ENCODE results near the gene SLC26A11. TPM values are rescaled to one million over a fixed set of nuclear protein-coding genes. Genes with fewer than 3 reads are reported as not detected.

The SLC26A11 gene
- total RNA-seq, 4 donors from 2014 or later = 2.6 to 3.3 (median 3.1) TPM

GRCh38 chr17:80244871-80245509 lies 24.8 kb downstream of the SLC26A11 start:
- ATAC-seq = no peak

GRCh38 chr17:80245566-80246265 lies 25.5 kb downstream of the SLC26A11 start:
- no peak overlapping the region for H3K27ac ChIP-seq
- H3K27me3 ChIP-seq = no peaks in the 10 kb centered on the region
- ATAC-seq (no peak), DNase-seq (no peak)
- H3K36me3 ChIP-seq = peaks cover 0 to 19% of the 10 kb centered on the region in 2 donors
- no peak for TF ChIP-seq POLR2A (IDR thresholded peaks at IDR 0.05)
- no peak for TF ChIP-seq CTCF (IDR thresholded peaks at IDR 0.05 in 4 of 5, conservative IDR thresholded peaks at IDR 0.05 in 1 of 5)
- peaks cover 0 to 6% of the 10 kb centered on the region in 2 donors for H3K4me1 ChIP-seq
- H3K9me3 ChIP-seq = no peaks in the 10 kb centered on the region
- H3K4me3 ChIP-seq = no peak overlapping the region
- in situ Hi-C loops (cut with MboI; ENCODE audit: low sequenced_read_pairs in 4 of 4) (no loop called here), intact Hi-C loops (cut with DNase I; ENCODE audit: low total_unique reads) (no loop called here)

More at GRCh38 chr17:80244871-80245509, 24.8 kb downstream of the SLC26A11 start:
- intact Hi-C loops (cut with DNase I; ENCODE audit: low total_unique reads) = no loop called here
- TF ChIP-seq CTCF (IDR thresholded peaks at IDR 0.05 in 4 of 5, conservative IDR thresholded peaks at IDR 0.05 in 1 of 5) = no peak
- Histone ChIP-seq H3K27ac (no peak overlapping the region), H3K27me3 (no peaks in the 10 kb centered on the region), H3K4me1 (peaks cover 0 to 6% of the 10 kb centered on the region in 2 donors), H3K36me3 (peaks cover 0 to 19% of the 10 kb centered on the region in 2 donors), H3K9me3 (no peaks in the 10 kb centered on the region), H3K4me3 (no peak overlapping the region)
- no peak for DNase-seq
- in situ Hi-C loops (cut with MboI; ENCODE audit: low sequenced_read_pairs in 4 of 4) = no loop called here

DNA sequence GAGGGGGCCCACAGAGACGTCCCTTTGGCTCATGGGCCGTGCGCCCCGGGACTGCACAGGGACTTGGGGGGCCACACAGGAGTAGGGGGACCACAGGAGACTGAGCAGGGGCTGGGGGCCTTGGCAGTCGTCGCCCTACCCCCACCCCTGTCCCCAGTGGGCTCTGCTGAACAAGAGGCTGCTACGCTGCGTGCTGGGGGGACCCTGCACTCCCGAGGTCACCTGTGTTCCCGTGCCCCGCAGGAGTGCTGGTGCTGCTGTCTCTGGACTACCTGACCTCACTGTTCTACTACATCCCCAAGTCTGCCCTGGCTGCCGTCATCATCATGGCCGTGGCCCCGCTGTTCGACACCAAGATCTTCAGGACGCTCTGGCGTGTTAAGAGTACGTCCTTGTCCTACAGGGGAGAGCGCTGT lies 26.0 kb downstream of the SLC26A11 start:
- peaks cover 0 to 17% of the 10 kb centered on the region in 2 donors for H3K36me3 ChIP-seq
- no peak for ATAC-seq
- H3K27ac ChIP-seq = no peak overlapping the region
- H3K9me3 ChIP-seq = no peaks in the 10 kb centered on the region
- in situ Hi-C loops (cut with MboI; ENCODE audit: low sequenced_read_pairs in 4 of 4) = no loop called here
- H3K4me3 ChIP-seq = no peak overlapping the region
- DNase-seq = no peak
- H3K27me3 ChIP-seq = no peaks in the 10 kb centered on the region
- intact Hi-C loops (cut with DNase I; ENCODE audit: low total_unique reads) = no loop called here
- H3K4me1 ChIP-seq = peaks cover 0 to 6% of the 10 kb centered on the region in 2 donors
- TF ChIP-seq POLR2A (IDR thresholded peaks at IDR 0.05) (no peak), CTCF (IDR thresholded peaks at IDR 0.05 in 4 of 5, conservative IDR thresholded peaks at IDR 0.05 in 1 of 5) (no peak)

DNA sequence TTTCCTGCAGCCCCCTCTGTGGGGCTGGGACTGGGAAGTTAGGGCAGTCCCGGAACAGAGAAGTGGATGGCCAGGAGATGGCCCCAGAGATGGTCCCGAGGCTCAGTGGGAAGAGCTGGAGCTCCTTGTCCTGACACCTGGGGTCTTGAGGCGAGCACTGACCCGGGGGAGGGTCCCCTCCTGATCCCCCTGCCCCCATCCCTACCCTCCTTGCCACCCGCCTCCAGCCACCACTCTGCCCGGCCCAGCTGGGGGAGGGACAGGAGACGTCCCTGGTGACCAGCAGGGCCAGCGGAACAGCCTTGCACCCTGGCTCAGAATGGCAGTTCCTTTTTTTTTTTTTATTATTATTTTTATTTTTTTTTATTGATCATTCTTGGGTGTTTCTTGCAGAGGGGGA lies 26.5 kb downstream of the SLC26A11 start:
- in situ Hi-C loops (cut with MboI; ENCODE audit: low sequenced_read_pairs in 4 of 4) (no loop called here), intact Hi-C loops (cut with DNase I; ENCODE audit: low total_unique reads) (no loop called here)
- no peak overlapping the region for H3K4me3 ChIP-seq
- no peak for TF ChIP-seq CTCF (IDR thresholded peaks at IDR 0.05 in 4 of 5, conservative IDR thresholded peaks at IDR 0.05 in 1 of 5)
- no peak for TF ChIP-seq POLR2A (IDR thresholded peaks at IDR 0.05)
- ATAC-seq = no peak
- no peak overlapping the region for H3K27ac ChIP-seq
- no peak for DNase-seq
- peaks cover 0 to 13% of the 10 kb centered on the region in 2 donors for H3K36me3 ChIP-seq
- H3K4me1 ChIP-seq = peaks cover 0 to 6% of the 10 kb centered on the region in 2 donors
- H3K27me3 ChIP-seq = no peaks in the 10 kb centered on the region
- H3K9me3 ChIP-seq = no peaks in the 10 kb centered on the region

All from gastrocnemius medialis (tissue), 4 donors.